ENCODE results near the gene KCNIP1.

Gene KCNIP1

DNA sequence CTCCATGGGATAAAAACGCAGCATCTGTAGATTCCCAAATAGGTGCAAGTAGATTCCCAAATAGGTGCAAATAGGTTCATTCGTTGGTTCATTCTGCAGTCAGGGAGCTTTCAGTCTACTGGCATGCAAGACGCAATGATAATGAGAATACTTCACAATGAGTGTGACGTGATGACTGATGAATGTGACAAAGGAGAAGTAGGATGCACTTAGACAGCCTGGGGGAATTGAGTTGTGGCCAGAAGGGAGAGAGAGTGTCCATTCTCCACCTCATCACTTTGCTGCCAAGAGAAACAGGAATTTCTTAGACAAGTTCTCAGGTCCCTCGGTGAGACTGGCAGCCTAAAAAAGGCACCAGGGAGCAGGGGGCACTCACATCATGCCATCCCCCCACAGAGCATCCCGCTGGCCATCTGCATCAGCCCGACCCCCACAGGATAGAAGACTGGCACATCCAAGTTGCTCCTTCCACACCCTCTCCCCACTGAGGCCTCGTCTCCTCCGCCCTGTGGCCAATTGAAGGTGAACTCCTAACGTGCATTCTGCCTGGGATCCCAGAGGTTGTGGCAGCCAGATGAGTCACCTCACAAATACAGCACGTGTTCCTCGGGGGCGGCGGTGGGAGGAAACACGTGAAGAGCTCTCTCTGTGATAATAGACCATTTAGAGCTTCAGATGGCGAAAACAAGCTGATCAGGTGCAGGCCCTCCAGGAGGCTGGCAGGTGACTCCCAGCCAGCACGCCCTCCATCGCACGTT lies 19.9 kb upstream of the KCNIP1 start:
- peak; percentile 71 for DNase-seq

GRCh38 chr5:170484459-170484831 lies 19.4 kb upstream of the KCNIP1 start:
- no peak for DNase-seq

DNA sequence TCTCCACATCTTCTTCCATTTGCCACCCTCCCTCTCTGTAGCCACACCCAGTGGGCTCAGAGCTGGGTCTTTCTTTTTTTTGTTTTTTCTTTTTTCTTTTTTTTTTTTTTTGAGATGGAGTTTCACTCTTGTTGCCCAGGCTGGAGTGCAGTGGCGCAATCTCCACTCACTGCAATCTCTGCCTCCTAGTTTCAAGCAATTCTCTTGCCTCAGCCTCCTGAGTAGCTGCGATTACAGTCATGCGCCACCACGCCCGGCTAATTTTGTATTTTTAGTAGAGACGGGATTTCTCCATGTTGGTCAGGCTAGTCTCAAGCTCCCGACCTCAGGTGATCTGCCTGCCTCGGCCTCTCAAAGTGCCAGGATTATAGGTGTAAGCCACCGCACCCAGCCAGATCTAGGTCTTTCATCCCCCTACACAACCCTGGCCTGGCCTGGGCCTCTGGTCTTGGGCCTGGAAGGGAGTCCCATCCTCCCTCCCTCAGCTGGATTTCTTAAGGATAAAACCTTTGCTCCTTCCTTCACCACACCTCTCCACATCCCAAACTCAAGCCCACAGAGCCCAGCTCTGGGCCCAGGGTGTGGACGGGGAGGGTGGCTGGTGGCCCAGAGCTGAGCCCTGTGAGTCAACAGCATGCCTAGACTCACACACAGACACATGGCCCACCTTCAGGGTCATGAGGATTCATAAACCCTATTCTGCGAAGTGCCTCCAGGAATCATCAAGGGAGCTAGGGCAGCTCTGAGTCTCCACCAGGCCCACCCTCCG lies 18.8 kb upstream of the KCNIP1 start:
- no peak for DNase-seq

- no peak for DNase-seq
Observed at GRCh38 chr5:170485616-170485911, 18.3 kb upstream of the KCNIP1 start.

GRCh38 chr5:170486371-170486770 lies 17.4 kb upstream of the KCNIP1 start:
- DNase-seq = no peak

DNA sequence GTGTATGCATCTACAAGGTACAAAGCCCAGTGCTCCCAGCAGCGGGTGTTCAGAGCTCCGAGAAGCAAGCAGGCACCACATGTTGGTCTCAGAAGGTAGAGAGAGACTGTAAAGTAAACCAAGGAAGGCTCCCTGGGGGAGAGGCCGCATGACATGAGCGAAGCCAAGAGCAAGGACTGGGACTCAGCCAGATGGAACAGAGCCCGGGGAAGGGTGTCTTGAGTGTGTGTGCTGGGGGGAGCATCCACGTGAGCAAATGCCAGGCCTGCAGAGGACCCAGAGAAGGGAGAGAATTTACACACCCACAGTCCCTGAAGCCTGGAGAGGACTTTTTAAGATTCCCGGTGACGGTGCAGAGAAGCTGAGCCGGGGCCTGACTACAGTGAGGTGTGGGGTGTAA lies 15.2 kb upstream of the KCNIP1 start:
- DNase-seq = no peak

DNA sequence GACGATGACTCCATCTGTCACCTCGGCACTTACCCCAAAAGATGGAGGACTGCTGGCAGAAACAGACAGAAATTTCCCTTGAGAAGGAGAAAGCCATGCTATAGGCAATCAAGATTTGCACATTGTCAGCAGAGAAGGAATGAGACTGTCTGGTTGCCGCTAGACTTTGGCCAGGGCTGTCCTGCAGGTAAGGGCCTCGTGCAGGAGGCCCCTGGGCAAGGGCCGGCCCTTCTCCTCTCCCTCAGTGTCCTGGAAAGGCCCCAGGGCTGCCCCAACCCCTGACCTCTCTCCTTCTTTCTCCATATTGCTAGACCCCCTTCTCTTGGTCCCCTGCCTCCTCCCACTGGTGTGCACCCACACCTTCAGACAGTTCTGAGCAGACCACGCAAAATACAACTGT lies 14.6 kb upstream of the KCNIP1 start:
- no peak for DNase-seq

DNA sequence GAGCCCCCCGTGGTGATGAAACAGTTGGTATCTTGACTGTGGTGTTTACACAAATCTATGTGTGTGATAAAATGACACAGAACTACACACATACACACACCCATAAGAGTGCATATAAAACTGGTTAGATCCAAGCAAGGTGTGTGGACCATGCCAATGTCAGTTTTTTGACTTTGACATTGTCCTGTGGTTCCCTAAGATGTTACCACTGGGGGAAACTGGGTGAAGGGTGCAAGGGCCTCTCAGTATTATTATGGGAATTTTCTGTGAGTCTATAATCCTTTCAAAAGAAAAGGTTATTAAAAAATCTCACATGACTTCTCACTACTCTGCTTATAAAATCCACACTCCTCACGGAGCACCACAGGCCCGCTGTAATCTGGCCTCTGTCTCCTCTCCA lies 13.4 kb upstream of the KCNIP1 start:
- no peak for DNase-seq

DNA sequence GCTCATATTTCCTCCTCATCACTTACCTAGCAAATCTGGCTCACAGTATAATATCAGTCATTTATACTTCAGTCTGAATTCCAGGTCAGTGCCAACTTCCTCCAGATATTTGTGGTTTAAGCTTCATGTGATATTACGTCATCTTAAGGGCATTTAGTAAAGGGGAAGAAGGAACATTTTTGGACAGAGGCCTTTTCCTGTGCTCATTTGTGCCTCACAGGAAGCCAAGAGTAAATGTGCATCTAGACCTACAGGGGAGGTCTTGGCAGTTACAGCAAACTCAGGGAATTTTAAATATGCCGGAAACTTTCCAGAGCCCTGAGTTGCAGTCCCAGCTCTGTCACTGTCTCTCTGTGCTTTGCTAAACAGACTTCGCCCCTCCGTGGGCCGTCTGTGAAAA lies 12.3 kb upstream of the KCNIP1 start:
- no peak for DNase-seq

DNA sequence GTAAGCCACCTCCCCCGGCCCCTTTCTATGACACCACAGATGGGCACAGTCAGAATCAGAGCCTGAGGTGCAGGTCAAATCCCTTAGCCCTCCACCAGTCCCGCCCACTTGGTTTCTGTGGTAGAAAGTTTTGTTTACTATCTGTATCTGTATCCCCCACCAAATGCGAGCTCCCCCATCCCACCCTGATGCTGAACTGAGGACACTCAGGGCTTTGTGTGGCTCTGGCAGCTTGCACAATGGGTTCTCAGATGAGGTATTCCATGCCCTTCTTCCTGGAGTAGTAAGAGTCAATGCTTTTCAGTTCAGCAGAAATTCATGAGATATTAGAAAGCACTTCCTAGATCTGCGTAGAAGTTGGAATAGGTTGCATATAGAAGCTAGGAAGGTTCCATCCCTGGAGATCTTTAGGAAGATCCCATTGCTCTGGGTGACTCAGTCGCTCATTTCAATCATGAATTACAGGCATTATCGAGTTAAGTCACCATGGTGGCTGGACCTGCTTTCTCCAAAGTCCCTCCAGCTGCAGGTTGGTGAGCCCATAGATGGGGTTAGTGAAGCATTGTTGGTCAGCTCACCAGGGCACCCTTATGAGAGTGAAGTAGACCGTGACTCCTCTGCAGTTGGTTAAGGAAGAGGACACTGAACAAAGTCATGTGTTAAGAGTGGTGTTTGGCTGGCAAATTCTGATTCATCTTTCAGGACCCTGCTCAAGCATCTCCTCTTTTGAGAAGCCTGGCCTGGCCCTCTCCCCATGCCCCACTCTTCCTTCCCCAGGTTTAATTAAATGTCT lies 10.6 kb upstream of the KCNIP1 start:
- no peak for DNase-seq

DNA sequence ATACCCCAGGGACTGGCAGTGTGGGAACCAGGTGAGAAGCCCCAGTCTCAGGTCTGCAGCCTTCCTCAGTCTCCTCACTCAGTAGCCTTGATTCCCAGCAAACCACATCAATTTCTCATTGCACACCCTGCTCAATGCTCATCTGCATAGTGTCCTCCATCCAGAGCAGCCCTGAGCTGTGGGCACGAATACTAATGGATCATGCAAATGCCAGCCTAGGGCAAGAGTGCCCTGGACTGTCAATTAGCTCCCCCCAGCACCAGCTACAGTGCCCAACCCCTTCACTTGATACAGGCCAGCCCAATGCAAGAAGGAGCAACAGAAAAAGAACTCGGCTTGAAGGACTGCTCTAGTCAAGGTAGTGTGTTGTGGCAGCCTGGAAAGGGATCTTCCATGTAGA lies 9.8 kb upstream of the KCNIP1 start:
- no peak for DNase-seq

DNA sequence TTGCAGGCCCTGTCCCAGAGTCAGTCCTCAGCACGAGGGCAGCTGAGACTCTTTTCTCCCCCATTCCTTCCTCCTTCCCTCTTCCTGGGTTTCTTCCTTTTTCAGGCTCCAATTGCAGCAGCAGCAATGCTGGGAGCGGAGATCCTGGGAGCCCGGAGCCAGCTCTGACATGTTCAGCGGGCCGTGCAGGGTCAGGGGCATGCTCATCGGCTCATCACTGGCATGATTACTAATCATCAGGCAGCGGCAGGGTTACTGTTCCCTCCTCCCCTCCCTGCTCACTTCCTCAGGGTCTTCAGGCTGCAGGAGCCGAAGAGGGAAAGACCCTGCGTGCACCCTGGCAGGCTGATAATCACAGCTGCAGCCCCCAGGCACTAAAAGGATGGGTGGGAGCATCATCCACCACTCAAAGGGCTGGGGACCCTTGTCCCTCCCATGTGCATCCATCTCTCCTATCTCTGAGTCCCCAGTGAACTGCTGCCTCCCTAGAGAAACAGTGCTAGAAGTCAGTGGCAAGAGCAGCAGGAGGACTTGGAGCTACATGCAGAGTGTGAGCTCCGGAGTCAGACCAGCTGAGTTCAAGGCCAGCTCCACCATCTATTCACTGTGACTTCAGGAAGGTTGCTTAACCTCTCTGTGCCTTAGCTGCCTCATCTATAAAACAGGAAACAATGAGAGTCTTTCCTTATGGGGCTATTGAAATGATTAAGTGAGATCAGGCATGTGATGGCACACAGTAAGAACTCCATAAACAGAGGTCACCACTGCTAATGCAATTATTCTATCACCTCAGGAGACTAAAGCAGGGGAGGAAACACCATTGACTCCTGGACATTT lies 7.8 kb upstream of the KCNIP1 start:
- no peak for DNase-seq

GRCh38 chr5:170496662-170497028 lies 7.2 kb upstream of the KCNIP1 start:
- no peak for DNase-seq

- DNase-seq = no peak
Observed at GRCh38 chr5:170497311-170498038, 6.3 kb upstream of the KCNIP1 start.

GRCh38 chr5:170498811-170499351 lies 4.9 kb upstream of the KCNIP1 start:
- DNase-seq = no peak

DNA sequence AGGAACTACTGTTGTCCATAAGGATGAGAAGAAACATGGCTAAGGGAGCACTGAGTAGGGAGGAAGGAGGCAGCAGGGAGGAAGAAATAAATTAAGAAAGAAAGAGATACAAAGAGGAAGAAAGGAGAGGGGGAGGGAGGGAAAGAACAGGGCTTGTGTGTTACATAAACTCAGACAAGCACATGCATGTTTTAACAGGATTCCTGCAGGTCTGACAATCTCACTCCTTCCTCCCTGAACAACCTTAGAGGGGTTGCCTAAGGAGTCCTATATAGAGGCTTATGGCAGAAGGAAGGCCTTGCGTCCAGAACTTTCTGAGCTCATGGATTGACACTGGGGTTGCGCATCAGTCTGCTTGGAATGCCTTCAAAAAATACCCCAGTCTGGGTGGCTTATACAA lies 4.2 kb upstream of the KCNIP1 start:
- DNase-seq = no peak

GRCh38 chr5:170501361-170501760 lies 2.5 kb upstream of the KCNIP1 start:
- DNase-seq = no peak

- DNase-seq = no peak
Observed at GRCh38 chr5:170501931-170502330, 1.9 kb upstream of the KCNIP1 start.

DNA sequence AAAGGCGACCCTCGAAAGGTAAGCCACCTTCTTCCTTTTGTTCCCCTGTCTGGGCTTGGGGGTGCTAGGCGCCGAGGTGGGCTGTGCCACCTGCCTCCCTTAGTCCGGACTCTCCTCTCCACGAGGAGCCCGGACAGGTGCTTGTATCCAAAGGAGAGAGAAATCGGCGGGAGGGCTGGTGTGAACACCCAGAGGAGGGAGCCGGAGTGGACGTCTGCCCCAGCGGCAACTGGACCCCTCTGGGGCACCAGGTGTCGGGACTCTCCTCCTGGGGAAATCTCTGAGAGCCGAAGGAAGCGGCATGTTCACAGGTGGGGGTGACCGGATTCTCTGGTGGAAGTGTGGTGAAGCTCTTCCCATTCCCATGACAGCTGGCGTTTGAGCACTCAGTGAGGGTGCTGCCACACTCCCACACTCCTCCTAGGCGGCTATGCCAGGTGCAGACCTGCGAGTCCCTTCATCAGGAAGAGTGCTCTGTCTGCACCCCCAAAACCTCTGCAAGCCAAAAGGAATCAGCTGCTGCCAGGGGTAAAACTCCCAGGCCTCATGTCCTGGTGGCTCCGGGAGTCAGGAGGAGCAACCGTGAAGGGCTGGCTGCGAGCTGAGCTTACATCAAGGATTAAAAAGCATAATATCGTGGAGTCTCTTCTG lies 921 bp downstream of the KCNIP1 start:
- DNase-seq = no peak

DNA sequence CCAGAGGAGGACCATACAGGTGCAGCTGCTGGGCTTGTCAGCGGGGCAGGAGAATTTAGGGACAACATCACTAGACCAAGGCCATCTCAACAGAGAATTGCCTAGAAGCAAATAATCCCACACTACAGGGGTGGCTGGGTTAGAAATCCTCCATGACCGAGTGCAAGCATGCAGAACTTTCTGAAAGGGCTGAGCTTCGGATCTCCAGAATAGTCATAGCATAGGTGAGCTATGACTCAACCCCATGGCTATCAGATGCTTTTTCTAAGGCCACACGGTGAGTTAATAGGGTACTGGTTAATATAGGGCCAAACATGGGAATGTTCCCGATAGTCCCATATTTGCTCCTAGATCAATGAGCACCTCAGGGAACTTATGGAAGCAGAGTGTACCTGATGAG lies 4.2 kb downstream of the KCNIP1 start:
- no peak for DNase-seq

GRCh38 chr5:170508660-170509347 lies 5.0 kb downstream of the KCNIP1 start:
- no peak for DNase-seq
